HepG2 (cell line): Measurements from ENCODE around the gene SAPCD1. TPM values are rescaled to one million over a fixed set of nuclear protein-coding genes. Genes with fewer than 3 reads are reported as not detected.

Experiments
- AHR ChIP-seq: IDR thresholded peaks from 2 replicates; pipeline ENCODE4 v1.6.1; 2018; ENCODE audit warnings: missing genetic modification reagents, missing compliant biosample characterization
- CREBL2 ChIP-seq: sonication (generic); formaldehyde crosslinking; IDR thresholded peaks from 2 replicates; pipeline ENCODE4 v1.8.1; 2023; ENCODE audit warnings: missing genetic modification reagents, mild to moderate bottlenecking, borderline replicate concordance
- CREM ChIP-seq, 2 experiments: sonication (generic) in 1 of 2; formaldehyde crosslinking in 1 of 2; IDR thresholded peaks; 2 replicates each; pipeline versions ENCODE4 v1.4.0 to v1.6.1; 2016 to 2020; ENCODE audit warnings: antibody characterized with exemption in 1 of 2, mild to moderate bottlenecking in 1 of 2, missing genetic modification reagents in 1 of 2
- GLMP ChIP-seq: sonication (generic); formaldehyde crosslinking; IDR thresholded peaks from 2 replicates; pipeline ENCODE4 v1.9.0; 2021; ENCODE audit warnings: missing genetic modification reagents, mild to moderate bottlenecking, borderline replicate concordance
- HMG20A ChIP-seq: IDR thresholded peaks from 2 replicates; pipeline ENCODE4 v1.6.1; 2016; ENCODE audit warnings: borderline replicate concordance
- KDM3A ChIP-seq: IDR thresholded peaks from 2 replicates; pipeline ENCODE4 v1.6.1; 2018; ENCODE audit warnings: low read depth, missing compliant biosample characterization
- KLF6 ChIP-seq: IDR thresholded peaks from 2 replicates; pipeline ENCODE4 v1.8.0; 2016; ENCODE audit warnings: missing biosample characterization, missing genetic modification reagents
- POGZ ChIP-seq: sonication (generic); formaldehyde crosslinking; IDR thresholded peaks from 2 replicates; pipeline ENCODE4 v1.4.0; 2020; ENCODE audit warnings: mild to moderate bottlenecking, missing genetic modification reagents
- SMARCC2 ChIP-seq: fragments of 450-650 bp; IDR thresholded peaks from 2 replicates; pipeline ENCODE4 v1.6.1; 2017; ENCODE audit warnings: antibody characterized with exemption, mild to moderate bottlenecking
- TBP ChIP-seq: sonication (generic); formaldehyde crosslinking; IDR thresholded peaks from 2 replicates; pipeline ENCODE4 v1.5.0; 2020; ENCODE audit warnings: missing genetic modification reagents
- THAP9 ChIP-seq: sonication (generic); formaldehyde crosslinking; IDR thresholded peaks from 2 replicates; pipeline ENCODE4; 2020; ENCODE audit warnings: missing genetic modification reagents, mild to moderate bottlenecking, borderline replicate concordance
- ZBTB26 ChIP-seq: IDR thresholded peaks from 2 replicates; pipeline ENCODE4 v1.6.1; 2016; ENCODE audit warnings: missing compliant biosample characterization, missing genetic modification reagents, borderline replicate concordance
- ZNF383 ChIP-seq: sonication (generic); formaldehyde crosslinking; IDR thresholded peaks from 2 replicates; pipeline ENCODE4 v1.4.0; 2020; ENCODE audit warnings: missing genetic modification reagents, mild to moderate bottlenecking, borderline replicate concordance
- ZNF570 ChIP-seq: sonication (generic); formaldehyde crosslinking; IDR thresholded peaks from 2 replicates; pipeline ENCODE4 v1.4.0; 2020; ENCODE audit warnings: mild to moderate bottlenecking, missing genetic modification reagents, borderline replicate concordance
- ZNF784 ChIP-seq: sonication (generic); formaldehyde crosslinking; IDR thresholded peaks from 2 replicates; pipeline ENCODE4 v1.5.1; 2020; ENCODE audit warnings: missing genetic modification reagents, mild to moderate bottlenecking, borderline replicate concordance
- ZNF891 ChIP-seq: sonication (generic); formaldehyde crosslinking; IDR thresholded peaks from 2 replicates; pipeline ENCODE4 v1.5.0; 2020; ENCODE audit warnings: mild to moderate bottlenecking, missing genetic modification reagents
- ZSCAN29 ChIP-seq: sonication (generic); formaldehyde crosslinking; conservative IDR thresholded peaks from 2 replicates; pipeline ENCODE4 v1.4.0; 2020; ENCODE audit warnings: mild to moderate bottlenecking, missing genetic modification reagents
- ZSCAN30 ChIP-seq: sonication (generic); formaldehyde crosslinking; IDR thresholded peaks from 2 replicates; pipeline ENCODE4 v1.5.0; 2020; ENCODE audit warnings: mild to moderate bottlenecking, missing genetic modification reagents
- polyA plus RNA-seq, 8 experiments: library from polyadenylated mRNA; depleted of rRNA in 3 of 8; stranded (reverse) in 7 of 8; unstranded in 1 of 8; fragments of >200 nt; fragmentation: Illumina TruSeq in 4 of 8; extraction: Trizol in 4 of 8; gene quantifications; 2 replicates each; pipeline versions ENCODE4 v1.2.1 to v1.2.3, GENCODE V29; 2011 to 2016; ENCODE audit warnings: low read depth in 4 of 8, missing spikeins in 1 of 8, mixed read lengths in 1 of 8; ENCODE audit not compliant: insufficient read depth in 1 of 8
- total RNA-seq, 5 experiments: library from RNA; depleted of rRNA; stranded (reverse); fragments of >200 nt; fragmentation: Illumina TruSeq; extraction: Trizol; gene quantifications; 2 replicates each; pipeline ENCODE4 v1.2.3, GENCODE V29; 2016; ENCODE audit warnings: low read depth in 1 of 5

Gene SAPCD1
- total and polyA plus RNA-seq, 2 of the 13 experiments (the other 11 are each of a cell fraction or from before 2014, with no cell fraction given) = 2.5 to 3.9 TPM

- TF ChIP-seq POGZ (CRISPR knock-in tag) (peak; percentile 89), ZNF891 (CRISPR knock-in tag) (peak; percentile 83), ZBTB26 (CRISPR knock-in tag) (no peak; the same call in 1 of the 2 replicates), ZSCAN30 (CRISPR knock-in tag) (no peak), KLF6 (peak; percentile 81), TBP (CRISPR knock-in tag) (peak; percentile 34; the same call in 1 of the 2 replicates), ZNF383 (CRISPR knock-in tag) (no peak), ZNF570 (no peak), CREBL2 (no peak), THAP9 (no peak; the same call in 1 of the 2 replicates), HMG20A (CRISPR knock-in tag) (no peak), ZNF784 (CRISPR knock-in tag) (peak; percentile 95), GLMP (no peak), ZSCAN29 (CRISPR knock-in tag) (peak; percentile 73; the same call in 1 of the 2 replicates), AHR (no peak), CREM (IDR thresholded peaks at IDR 0.05) (no peak), CREM (CRISPR knock-in tag; IDR thresholded peaks at IDR 0.05) (no peak), KDM3A (CRISPR knock-in tag) (peak; percentile 87; the same call in 1 of the 2 replicates), SMARCC2 (no peak)
Measured at GRCh38 chr6:31795616-31796298, 33.3 kb downstream of the SAPCD1 start, which contains the start of gene VARS1 (continued).
